ENCODE results near the gene RNF31. TPM values are rescaled to one million over a fixed set of nuclear protein-coding genes. Genes with fewer than 3 reads are reported as not detected.

Gene RNF31
- total and polyA plus RNA-seq, 9 donors, result 19.2 to 74.4 (median 52.3) TPM

DNA sequence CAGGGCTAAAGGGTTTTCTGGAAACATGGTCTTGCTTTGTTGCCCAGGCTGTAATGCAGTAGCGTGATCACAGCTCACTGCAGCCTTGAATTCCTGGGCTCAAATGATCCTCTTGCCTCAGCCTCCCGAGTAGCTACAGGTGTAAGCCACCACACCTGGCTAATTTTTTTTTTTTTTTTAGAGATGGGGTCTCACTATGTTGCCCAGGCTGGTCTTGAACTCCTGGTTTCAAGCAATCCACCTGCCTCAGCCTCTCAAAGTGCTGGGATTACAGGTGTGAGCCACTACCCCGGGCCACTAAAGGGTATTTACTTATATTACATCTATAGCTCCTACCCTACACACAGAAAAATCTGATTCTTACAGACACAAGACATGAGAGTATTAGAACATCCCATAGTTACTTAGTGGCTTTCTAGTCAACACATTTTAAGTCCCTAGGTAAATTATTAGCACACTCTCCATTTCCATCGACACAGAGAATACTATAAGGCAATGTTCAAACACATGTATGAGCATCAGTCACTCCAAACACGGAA is 38.9 kb upstream of the RNF31 start:
- no peaks in the 10 kb centered on the region for H3K36me3 ChIP-seq
- 44 to 51% (median 50%) methylated on average over 5 of the region's 5 CpGs for WGBS, 3 donors
- intact Hi-C loops (cut with DNase I), result loop anchor here in 2 of 4 donors (10.0 kb wide), 1 partner anchor 54 kb away; the partner anchor contains the start of gene CARMIL3 (in 2 of the 2)
- H3K27me3 ChIP-seq, result no peaks in the 10 kb centered on the region
- H3K4me3 ChIP-seq, result no peak overlapping the region
- no peaks in the 10 kb centered on the region for H3K4me1 ChIP-seq (ENCODE audit: insufficient read depth)
- no peak overlapping the region for H3K27ac ChIP-seq
- DNase-seq, result peak in 1 of 5 donors; percentile 7
- no peak for TF ChIP-seq EP300 (IDR thresholded peaks at IDR 0.05)
- TF ChIP-seq, protein P1, sequence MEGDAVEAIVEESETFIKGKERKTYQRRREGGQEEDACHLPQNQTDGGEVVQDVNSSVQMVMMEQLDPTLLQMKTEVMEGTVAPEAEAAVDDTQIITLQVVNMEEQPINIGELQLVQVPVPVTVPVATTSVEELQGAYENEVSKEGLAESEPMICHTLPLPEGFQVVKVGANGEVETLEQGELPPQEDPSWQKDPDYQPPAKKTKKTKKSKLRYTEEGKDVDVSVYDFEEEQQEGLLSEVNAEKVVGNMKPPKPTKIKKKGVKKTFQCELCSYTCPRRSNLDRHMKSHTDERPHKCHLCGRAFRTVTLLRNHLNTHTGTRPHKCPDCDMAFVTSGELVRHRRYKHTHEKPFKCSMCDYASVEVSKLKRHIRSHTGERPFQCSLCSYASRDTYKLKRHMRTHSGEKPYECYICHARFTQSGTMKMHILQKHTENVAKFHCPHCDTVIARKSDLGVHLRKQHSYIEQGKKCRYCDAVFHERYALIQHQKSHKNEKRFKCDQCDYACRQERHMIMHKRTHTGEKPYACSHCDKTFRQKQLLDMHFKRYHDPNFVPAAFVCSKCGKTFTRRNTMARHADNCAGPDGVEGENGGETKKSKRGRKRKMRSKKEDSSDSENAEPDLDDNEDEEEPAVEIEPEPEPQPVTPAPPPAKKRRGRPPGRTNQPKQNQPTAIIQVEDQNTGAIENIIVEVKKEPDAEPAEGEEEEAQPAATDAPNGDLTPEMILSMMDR (IDR thresholded peaks at IDR 0.05), result no peak
- TF ChIP-seq POLR2A (IDR thresholded peaks at IDR 0.05), result no peak
- no peaks in the 10 kb centered on the region for H3K9me3 ChIP-seq

DNA sequence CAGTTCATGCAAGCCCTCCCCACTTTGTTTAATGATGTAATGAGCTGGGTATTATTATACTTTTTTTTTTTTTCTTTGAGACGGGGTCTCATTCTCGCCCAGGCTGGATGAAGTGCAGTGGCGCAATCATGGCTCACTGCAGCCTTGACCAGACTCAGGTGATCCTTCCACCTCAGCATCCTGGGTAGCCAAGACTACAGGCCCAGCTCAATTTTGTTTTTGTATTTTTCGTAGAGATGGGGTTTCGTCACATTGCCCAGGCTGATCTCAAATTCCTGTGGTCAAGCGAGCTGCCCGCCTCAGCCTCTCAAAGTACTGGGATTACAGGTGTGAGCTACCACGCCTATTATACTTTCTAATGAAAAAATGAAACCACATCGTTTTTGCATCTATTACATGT is 37.2 kb upstream of the RNF31 start:
- WGBS, 3 donors, result 86 to 88% (median 87%) methylated on average over 9 of the region's 9 CpGs
- Histone ChIP-seq H3K4me3 (no peak overlapping the region), H3K27me3 (no peaks in the 10 kb centered on the region), H3K36me3 (no peaks in the 10 kb centered on the region), H3K27ac (no peak overlapping the region), H3K9me3 (no peaks in the 10 kb centered on the region), H3K4me1 (ENCODE audit: insufficient read depth) (no peaks in the 10 kb centered on the region)
- TF ChIP-seq POLR2A (IDR thresholded peaks at IDR 0.05), result no peak
- TF ChIP-seq, protein P1 (IDR thresholded peaks at IDR 0.05), result no peak
- no peak for TF ChIP-seq EP300 (IDR thresholded peaks at IDR 0.05)
- intact Hi-C loops (cut with DNase I), result no loop called here
- DNase-seq, result peak in 1 of 5 donors; percentile 9

DNA sequence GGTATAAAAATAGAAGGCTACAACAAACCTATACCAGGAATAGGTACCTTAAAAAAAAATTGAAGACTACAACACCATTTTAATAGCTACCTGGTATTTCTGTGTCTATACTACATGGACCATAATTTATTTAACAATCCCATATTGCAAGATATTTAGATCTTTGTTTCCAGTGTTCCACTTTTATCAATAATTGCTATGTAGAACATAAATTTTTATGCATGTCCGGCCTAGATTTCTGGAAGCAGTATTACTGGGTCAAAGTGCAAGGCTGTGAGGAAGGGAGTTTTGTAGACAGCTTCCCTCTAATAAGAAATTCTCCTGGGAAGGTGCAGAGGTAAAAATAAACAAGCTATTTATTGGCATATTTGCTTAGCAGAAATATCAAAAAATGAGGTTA is 36.8 kb upstream of the RNF31 start:
- no peaks in the 10 kb centered on the region for H3K27me3 ChIP-seq
- DNase-seq, result no peak
- H3K4me3 ChIP-seq, result no peak overlapping the region
- H3K4me1 ChIP-seq (ENCODE audit: insufficient read depth), result no peaks in the 10 kb centered on the region
- no peaks in the 10 kb centered on the region for H3K36me3 ChIP-seq
- H3K27ac ChIP-seq, result no peak overlapping the region
- TF ChIP-seq, protein P1 (IDR thresholded peaks at IDR 0.05), result no peak
- TF ChIP-seq EP300 (IDR thresholded peaks at IDR 0.05), result no peak
- no peak for TF ChIP-seq POLR2A (IDR thresholded peaks at IDR 0.05)
- 25 to 46% (median 36%) methylated on average over 1 of the region's 1 CpG for WGBS, 3 donors
- H3K9me3 ChIP-seq, result no peaks in the 10 kb centered on the region
- intact Hi-C loops (cut with DNase I), result no loop called here

DNA sequence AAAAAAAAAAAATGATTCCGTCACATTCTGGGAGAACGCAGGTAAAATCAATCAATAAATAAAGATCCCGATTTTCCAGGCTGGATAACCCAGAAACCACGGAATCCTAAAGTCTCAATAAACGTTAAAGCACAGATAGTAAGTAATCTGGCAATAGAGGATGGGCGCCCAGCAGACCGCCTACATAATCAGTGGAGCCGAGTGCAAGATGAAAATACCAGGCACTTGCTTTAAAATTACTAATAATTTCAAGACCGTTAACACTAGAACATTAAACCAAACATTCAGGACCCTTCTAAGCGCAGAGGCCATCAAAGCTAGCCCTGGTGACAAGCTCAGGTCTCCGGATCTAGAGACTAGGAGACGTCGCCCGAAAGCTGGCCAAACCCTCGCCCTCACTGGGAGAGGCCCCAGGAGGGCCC is 33.9 kb upstream of the RNF31 start:
- H3K27me3 ChIP-seq, result no peaks in the 10 kb centered on the region
- 15 to 19% (median 18%) methylated on average over 15 of the region's 15 CpGs for WGBS, 3 donors
- H3K9me3 ChIP-seq, result no peaks in the 10 kb centered on the region
- H3K4me3 ChIP-seq, result peak overlapping the region; percentile 84
- H3K36me3 ChIP-seq, result peaks cover 2% of the 10 kb centered on the region
- TF ChIP-seq POLR2A (IDR thresholded peaks at IDR 0.05) (no peak), EP300 (IDR thresholded peaks at IDR 0.05) (no peak)
- TF ChIP-seq, protein P1 (IDR thresholded peaks at IDR 0.05), result no peak
- DNase-seq, result no peak
- intact Hi-C loops (cut with DNase I), result no loop called here
- H3K4me1 ChIP-seq (ENCODE audit: insufficient read depth), result peaks cover 6% of the 10 kb centered on the region
- peak overlapping the region; percentile 97 to 100 for H3K27ac ChIP-seq

Data from ovary (tissue), 9 donors.